IPS-NIHi11 (cell line): ENCODE results near the gene DSG4.
A peak's percentile ranks its signal among the peaks of the same experiment; 100 is the strongest.
"Not testable (repeated sequence)": the region's sequence is repeated elsewhere in the genome, so short reads cannot be mapped to it uniquely, and the experiment has no call there.

ENCODE experiments used
- DNase-seq: peaks from one replicate; pipeline ENCODE4 v3.0.0; 2012; ENCODE audit warnings: mixed read lengths, low spot score

The DSG4 gene, protein sequence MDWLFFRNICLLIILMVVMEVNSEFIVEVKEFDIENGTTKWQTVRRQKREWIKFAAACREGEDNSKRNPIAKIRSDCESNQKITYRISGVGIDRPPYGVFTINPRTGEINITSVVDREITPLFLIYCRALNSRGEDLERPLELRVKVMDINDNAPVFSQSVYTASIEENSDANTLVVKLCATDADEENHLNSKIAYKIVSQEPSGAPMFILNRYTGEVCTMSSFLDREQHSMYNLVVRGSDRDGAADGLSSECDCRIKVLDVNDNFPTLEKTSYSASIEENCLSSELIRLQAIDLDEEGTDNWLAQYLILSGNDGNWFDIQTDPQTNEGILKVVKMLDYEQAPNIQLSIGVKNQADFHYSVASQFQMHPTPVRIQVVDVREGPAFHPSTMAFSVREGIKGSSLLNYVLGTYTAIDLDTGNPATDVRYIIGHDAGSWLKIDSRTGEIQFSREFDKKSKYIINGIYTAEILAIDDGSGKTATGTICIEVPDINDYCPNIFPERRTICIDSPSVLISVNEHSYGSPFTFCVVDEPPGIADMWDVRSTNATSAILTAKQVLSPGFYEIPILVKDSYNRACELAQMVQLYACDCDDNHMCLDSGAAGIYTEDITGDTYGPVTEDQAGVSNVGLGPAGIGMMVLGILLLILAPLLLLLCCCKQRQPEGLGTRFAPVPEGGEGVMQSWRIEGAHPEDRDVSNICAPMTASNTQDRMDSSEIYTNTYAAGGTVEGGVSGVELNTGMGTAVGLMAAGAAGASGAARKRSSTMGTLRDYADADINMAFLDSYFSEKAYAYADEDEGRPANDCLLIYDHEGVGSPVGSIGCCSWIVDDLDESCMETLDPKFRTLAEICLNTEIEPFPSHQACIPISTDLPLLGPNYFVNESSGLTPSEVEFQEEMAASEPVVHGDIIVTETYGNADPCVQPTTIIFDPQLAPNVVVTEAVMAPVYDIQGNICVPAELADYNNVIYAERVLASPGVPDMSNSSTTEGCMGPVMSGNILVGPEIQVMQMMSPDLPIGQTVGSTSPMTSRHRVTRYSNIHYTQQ

DNA sequence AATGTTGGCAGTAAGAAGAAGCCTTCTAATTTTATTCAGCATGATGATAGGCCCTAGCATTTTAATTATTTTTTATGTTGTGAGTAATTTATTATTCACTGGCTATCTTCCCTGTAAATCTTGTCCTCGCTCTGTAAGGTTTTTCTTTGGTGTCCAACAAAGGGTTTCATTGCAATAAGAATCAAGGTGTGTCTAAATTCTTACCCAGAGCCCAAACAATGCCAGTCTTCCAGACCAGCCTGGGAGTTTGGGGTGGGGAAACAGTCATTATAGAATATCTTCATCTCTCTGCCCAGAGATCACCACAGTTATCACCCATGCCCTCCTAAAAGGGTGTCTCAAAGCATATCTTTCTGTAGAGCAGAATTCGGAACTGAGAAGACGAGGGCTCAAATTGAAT lies at the start of gene DSG4:
TSS of gene DSG4 (plus strand) at position 301 of the 400 bp plus-strand sequence. CDS start 135 bp downstream, outside the sequence.
- no peak for DNase-seq

DNA sequence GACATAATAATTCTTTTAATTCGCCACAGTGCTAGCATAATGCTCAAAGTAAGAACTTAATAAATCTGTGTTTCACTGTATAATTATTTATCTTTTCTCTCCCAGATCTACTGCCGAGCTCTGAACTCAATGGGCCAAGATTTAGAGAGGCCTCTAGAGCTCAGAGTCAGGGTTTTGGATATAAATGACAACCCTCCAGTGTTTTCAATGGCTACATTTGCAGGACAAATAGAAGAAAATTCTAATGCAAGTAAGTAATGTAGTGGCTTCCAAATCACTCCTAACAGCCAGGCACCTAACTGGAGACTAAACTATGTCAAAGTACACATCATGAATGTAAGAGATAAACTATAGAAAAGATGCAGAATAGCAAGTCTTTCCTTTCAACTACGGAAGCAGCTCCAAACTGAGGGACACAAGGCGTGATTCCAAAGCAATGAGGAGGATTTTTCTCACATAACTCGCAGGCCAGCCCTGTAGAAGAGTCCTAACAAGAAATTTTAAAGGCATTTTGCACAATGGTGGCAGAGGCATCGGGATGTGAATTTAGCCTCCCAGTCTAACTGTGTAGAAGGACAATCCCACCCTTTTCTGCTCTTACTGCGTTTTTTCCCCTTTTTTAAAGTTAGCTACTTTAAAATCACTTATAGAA lies 46.7 kb upstream of the DSG4 start:
- DNase-seq, result peak; percentile 8

DNA sequence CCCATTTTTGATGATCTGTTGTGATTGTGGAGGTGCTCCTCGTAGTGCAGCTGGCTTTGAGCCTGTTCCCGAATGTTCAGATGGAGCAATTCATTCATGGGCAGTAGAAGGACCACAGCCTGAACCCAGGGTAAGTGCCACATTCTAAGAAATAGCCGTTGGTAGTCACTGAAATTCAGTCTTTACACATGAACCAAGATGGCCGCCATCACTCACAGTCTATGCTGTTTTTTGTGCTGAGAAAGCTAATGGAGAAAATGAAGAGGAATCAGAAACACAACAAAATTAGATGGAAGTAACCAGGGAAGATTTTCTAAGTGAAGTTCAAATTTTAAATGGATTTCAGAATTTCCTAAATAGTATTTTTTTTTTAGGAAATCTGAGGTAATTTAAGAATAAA lies 33.1 kb upstream of the DSG4 start:
- no peak for DNase-seq

DNA sequence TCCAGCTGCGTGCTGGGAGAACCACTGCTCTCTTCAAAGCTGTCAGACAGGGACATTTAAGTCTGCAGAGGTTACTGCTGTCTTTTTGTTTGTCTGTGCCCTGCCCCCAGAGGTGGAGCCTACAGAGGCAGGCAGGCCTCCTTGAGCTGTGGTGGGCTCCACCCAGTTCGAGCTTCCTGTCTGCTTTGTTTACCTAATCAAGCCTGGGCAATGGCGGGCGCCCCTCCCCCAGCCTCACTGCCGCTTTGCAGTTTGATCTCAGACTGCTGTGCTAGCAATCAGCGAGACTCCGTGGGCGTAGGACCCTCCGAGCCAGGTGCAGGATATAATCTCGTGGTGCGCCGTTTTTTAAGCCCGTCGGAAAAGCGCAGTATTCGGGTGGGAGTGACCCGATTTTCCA lies 23.2 kb upstream of the DSG4 start:
- not testable (repeated sequence) for DNase-seq

DNA sequence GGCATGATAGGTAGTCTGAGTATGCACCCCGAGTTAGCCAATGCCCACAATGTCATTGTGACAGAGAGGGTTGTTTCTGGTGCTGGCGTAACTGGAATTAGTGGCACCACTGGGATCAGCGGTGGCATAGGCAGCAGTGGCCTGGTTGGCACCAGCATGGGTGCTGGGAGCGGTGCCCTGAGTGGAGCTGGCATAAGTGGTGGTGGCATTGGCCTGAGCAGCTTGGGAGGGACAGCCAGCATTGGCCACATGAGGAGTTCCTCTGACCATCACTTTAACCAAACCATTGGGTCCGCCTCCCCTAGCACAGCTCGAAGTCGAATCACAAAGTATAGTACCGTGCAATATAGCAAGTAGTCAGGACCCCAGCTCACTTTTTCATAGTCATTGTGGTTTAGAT lies 21.6 kb upstream of the DSG4 start:
- no peak for DNase-seq

DNA sequence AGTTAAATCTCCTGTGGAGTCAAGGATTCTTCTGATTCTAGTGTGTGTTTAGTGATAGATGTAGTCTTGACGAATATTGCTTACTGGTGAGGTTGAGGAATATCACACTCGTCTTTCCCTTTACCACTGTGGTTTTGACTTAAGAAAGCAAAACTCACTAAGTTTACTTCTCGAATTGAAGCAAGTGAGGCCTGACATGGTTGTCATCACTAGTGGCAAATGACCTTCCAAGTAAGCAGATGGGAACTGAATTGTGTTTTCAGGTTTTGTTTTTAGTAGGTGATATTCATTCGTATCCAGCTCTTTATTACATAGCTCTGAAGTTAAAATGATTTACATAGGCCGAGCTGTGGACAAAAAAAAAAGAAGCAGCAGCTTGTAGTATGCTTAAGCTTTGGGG lies 20.6 kb upstream of the DSG4 start:
- no peak for DNase-seq

DNA sequence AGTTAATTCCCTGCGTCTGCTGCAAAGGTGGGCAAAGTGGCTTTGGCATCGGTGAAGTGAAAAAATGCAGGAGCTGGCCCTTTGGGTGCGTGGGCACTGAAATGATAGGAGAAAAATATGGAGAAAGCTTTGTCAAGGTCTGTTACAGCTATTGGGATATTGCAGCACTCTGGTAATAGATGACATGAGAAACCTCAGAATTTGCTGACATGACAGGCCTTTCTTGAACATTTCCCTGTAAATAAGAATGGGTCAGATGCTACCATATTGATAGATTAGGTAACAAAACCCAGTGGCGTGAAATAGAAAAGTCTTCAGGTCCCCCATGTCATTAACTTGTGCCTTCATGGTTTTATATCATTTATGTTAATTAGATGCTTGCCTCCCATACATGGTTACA lies 12.4 kb upstream of the DSG4 start:
- DNase-seq, result no peak

DNA sequence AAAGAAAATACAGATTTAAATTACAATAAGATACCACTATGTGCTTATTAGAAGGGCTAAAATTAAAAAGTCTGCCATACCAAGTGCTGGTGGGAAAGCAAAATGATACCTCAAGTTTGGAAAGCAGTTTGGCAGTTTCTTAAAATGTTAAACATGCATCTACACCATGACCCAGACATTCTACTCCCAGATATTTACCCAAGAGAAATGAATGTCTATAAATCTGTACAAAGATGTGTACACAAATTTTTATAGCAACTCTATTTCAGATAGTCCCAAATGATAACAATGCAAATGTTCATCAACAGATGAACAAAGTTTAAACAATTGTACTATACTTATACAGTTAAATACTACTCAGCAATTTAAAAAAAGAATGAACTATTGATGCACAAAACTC lies 7.1 kb upstream of the DSG4 start:
- no peak for DNase-seq

DNA sequence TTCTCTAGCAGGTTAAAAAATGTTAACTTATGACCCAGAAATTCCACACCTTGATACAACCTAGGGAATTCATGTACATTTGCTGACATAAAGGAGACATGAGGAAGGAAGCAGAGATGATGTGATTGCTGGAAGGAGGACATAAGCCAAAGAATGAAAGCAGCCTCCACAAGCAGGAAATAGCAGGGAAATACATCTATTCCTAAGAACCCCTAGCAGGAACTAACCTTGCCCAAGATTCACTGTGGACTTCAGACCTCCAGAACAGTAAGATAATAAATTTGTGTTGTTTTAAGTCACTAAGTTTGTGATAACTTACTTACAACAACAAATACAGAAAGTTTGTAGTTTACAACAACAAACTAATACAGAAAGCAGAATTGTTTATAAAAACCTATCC lies 4.6 kb upstream of the DSG4 start:
- no peak for DNase-seq

DNA sequence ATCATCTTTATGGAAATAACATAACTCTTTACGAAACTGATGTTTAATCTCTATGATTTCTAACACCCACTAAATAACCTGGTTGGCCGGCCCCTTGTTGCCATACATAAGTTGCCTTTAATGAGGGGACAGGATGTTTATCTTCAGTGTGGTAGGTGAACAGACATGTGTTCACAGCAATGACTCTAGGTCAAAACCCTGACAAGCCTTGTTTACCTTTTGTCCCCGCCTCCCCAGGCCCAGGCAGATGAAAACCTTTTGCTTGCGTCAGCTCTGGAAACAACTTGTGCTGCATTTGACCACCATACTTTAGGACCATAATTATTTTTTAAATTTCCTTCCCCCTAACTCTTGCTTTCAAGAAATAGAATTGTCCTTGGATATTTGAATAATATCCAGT lies 2.9 kb upstream of the DSG4 start:
- no peak for DNase-seq

DNA sequence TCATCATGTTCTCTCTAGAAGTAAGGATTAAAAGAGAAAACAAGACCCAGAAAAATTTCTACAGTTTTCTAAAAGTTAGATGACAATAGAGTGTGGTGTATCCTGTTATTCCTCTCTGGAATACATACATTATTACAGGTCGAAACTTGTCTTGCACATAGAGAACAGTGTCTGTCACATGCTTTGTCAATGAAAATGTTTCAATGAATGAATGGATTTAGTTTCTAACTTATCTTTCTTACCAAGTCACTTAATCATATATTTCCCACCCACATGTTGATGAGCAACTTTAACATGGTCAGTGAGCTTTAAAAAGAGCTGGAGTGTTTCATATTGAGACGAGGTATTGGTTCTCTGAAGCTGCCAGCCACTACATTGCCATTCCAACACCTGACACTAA lies 4.3 kb downstream of the DSG4 start:
- DNase-seq, result no peak

DNA sequence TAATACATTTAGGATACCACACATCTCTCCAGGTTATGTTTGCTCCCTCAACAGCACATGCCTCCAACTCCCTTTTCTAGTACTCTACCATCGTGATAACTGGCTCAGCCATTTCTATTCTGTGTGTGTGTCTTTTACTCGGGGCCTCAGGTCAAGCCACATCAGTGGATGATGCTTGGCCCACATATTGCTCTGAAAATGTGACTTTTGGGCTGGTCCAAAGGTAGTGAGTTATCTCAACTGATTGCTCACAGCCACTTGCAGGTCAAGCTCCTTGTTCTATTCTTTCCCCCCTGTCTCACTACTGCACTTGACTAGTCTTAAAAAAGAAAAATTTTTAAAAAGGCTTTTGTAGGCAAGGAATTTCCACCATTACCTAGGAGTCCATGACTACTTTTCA lies 5.5 kb downstream of the DSG4 start:
- DNase-seq, result no peak

DNA sequence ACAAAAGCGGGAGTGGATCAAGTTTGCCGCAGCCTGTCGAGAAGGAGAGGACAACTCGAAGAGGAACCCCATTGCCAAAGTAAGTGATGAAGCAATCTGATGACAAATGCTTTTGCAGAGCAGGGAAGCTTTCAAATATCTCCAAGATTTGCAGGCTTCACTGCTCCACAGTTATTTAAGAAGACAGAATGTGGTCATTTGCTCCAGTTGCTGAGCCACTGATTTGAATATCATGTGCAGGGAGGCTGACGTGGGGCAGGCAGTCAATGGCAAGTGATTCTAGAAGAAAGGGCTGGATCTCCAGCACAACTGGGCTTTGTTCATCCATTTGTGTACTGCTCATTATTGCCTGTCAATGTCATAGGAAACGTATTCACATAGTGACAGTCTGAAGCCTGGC lies 10.2 kb downstream of the DSG4 start:
- no peak for DNase-seq

DNA sequence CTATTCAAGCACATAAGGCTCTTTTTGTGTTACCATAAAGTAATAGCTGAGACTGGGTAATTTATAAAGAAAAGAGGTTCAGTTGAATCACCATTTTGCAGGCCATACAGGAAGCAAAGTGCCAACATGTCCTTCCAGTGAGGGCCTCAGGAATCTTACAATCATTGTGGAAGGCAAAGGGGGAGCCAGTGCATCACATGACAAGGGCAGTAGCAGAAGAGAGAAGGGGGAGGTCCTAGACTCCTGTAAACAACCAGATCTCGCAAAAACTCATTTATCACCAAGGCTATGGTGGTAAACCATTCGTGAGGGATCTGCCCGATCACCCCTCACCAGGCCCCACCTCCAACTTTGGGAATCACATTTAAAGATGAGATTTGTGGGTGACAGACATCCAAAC lies 16.7 kb downstream of the DSG4 start:
- no peak for DNase-seq

DNA sequence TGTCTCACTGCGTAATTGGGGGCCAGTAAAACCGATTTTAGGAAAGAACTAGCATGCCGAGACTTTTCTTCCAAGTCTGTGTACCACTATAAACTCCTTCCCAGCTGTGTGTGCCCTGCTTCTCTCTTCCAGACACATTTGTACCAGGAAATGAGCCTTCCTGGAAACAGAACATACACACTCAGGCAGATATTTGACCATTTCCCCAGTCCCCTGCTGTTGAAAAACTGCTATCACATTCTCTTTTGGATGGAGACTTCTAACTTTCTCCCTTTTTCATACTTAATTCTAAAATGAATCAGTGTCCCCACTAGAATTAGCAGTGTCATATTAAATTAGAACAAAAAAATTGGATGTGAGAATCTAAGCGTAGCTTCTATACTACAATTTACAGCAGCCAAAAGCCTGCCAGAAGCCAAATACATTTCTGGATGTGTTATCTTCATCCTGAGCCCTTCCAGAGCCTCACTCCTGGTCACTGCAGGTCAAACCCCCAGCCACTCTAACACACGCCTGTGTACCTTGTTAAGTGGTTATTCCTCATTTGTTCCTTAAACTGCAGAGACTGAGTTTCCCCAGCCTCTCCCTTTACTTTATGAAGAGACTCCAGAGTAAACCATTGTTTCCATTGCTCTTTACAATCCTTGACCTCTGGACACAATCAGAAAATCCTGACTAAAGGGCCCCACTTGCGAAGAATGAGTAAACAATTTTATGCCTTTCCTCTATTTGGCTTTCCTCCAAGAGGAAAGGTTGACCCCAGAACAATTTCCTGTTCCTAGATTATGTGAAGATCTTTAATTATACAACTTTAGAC lies 20.4 kb downstream of the DSG4 start:
- no peak for DNase-seq

DNA sequence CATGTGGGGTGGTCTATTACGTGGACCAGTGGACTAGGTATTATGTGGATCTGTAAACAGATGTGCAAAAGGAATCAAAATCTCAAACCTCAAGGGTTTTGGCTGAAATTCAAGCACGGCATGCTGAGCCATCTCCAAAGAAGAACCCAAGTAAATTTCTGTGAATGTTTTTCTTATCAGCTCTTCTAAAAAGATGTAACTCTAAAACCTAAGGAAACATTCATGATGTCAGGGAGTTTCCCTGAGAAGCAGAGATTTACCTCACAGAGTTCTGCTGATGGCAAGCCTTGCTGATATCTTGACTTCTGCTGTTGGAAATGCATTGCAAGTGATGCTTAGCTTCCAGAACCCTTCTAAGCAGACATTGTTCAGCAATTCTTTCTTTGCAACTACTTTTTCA lies 21.6 kb downstream of the DSG4 start:
- no peak for DNase-seq

DNA sequence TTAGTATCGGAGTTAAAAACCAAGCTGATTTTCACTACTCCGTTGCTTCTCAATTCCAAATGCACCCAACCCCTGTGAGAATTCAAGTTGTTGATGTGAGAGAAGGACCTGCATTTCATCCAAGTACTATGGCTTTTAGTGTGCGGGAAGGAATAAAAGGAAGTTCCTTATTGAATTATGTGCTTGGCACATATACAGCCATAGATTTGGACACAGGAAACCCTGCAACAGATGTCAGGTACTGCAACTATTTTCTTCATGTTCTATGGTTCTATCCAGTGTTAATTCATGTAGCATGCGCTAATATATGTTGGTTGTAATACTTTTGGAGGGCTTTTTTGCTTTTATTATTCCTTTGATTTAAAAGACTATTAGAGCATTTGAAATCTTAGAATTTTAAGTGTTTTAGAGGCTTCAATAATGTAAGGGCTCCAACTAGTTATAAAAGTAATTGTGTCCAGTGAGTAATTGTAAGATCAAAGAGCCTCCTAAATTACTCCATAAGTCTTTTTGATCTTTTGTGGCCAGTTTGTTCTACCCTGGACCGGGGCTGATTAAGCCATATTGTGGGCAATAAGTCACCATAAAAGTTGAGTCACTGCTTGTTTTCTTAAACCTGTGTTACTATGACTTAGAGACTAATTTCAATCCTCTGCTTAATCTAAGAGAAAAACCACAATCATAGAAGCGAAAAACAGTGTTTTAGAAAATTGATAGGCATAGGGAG lies 22.9 kb downstream of the DSG4 start:
- DNase-seq, result no peak

DNA sequence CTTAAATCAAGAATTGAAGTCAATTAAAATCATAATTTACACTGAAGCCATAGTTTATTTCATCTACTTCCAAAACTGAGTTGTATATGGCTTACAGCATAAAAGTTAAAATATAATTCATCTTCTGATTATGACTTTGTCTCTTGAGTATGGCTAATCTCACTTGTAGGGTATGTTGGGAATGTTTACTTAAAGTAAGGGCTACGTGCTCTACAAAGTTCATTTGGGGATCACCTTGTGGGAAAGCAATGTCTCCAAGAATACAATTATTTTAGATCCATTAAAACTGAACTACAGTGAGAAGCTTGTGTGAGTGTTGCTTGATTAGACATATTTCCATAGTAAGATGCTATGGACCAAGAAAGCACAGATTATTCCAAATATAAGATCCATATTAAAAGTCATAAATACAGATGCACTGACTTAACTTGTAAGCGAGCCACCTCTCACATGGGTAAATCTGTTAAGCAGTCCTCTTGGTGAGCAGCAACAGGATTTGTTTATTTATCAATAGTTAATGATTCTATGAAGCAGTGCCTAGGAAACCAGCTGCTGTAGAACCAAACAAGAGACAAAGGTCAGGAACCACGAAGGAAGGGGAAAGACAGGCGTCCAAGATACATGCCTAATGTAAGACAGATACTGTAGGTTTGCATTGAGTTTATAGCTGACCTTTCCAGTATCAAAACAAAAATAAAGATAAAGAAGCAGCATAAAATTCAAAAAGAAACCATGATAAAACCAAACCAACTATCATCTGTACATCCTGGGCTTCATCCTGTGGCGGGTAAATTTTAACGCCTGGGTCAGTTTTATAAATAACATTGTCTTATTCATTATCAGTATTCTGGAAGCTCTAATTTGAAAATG lies 24.8 kb downstream of the DSG4 start:
- DNase-seq, result no peak

DNA sequence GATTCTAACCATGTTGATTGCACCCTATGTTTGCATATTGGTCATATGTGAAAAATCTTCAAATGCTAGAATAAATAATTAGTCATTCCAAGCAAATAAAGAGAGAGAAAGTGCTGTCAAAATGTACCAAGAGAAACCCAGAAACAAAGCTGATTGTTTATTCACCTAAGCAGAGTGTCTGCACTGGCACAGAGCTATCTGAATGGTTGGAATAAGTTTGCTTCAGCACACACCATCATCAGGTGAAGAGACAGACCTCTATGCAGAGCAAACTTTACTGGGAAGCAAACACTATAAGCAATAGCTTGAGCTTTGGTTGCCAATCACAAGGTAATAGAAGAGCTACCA lies 25.4 kb downstream of the DSG4 start:
- DNase-seq, result no peak

DNA sequence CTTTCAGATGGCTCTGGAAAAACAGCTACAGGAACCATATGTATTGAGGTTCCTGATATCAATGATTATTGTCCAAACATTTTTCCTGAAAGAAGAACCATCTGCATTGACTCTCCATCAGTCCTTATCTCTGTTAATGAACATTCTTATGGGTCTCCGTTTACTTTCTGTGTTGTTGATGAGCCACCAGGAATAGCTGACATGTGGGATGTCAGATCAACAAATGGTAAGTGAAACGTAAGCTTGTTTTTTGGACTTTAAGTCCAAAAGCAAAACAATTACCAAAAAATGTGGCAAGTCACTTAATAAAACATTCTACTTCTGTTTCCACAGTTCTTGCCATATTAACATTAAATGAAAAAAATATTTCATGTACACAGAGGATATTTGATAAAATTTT lies 26.8 kb downstream of the DSG4 start:
- no peak for DNase-seq
